ENCODE data around the gene CFAP97D1.

CFAP97D1 gene

GRCh38 chr17:43780135-43780534 is at the start of gene CFAP97D1:
TSS of gene CFAP97D1 (plus strand) at chr17:43780435. CDS start at chr17:43780463, 28 bp downstream.
- TF ChIP-seq, protein P1, sequence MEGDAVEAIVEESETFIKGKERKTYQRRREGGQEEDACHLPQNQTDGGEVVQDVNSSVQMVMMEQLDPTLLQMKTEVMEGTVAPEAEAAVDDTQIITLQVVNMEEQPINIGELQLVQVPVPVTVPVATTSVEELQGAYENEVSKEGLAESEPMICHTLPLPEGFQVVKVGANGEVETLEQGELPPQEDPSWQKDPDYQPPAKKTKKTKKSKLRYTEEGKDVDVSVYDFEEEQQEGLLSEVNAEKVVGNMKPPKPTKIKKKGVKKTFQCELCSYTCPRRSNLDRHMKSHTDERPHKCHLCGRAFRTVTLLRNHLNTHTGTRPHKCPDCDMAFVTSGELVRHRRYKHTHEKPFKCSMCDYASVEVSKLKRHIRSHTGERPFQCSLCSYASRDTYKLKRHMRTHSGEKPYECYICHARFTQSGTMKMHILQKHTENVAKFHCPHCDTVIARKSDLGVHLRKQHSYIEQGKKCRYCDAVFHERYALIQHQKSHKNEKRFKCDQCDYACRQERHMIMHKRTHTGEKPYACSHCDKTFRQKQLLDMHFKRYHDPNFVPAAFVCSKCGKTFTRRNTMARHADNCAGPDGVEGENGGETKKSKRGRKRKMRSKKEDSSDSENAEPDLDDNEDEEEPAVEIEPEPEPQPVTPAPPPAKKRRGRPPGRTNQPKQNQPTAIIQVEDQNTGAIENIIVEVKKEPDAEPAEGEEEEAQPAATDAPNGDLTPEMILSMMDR (IDR thresholded peaks at IDR 0.05; ENCODE audit: low read depth, low read length, missing control alignments) = no peak
- in situ Hi-C loops (cut with HindIII; ENCODE audit: low sequenced_read_pairs) = no loop called here
- no peak for DNase-seq (ENCODE audit: low read depth)
- H3K4me3 ChIP-seq (ENCODE audit: low read depth, low read length) = peak within 1 kb of the TSS; percentile 87

- TF ChIP-seq, protein P1 (IDR thresholded peaks at IDR 0.05; ENCODE audit: low read depth, low read length, missing control alignments) = no peak
- peak; percentile 49 for DNase-seq (ENCODE audit: low read depth)
- in situ Hi-C loops (cut with HindIII; ENCODE audit: low sequenced_read_pairs) = no loop called here
- no peak overlapping the region for H3K4me3 ChIP-seq (ENCODE audit: low read depth, low read length)
These were observed 47.3 kb upstream of the CFAP97D1 start for GRCh38 chr17:43732958-43733357.

- in situ Hi-C loops (cut with HindIII; ENCODE audit: low sequenced_read_pairs) = no loop called here
- TF ChIP-seq, protein P1 (IDR thresholded peaks at IDR 0.05; ENCODE audit: low read depth, low read length, missing control alignments) = no peak
- no peak for DNase-seq (ENCODE audit: low read depth)
- no peak overlapping the region for H3K4me3 ChIP-seq (ENCODE audit: low read depth, low read length)
These were observed 46.3 kb upstream of the CFAP97D1 start for GRCh38 chr17:43733956-43734355.

DNA sequence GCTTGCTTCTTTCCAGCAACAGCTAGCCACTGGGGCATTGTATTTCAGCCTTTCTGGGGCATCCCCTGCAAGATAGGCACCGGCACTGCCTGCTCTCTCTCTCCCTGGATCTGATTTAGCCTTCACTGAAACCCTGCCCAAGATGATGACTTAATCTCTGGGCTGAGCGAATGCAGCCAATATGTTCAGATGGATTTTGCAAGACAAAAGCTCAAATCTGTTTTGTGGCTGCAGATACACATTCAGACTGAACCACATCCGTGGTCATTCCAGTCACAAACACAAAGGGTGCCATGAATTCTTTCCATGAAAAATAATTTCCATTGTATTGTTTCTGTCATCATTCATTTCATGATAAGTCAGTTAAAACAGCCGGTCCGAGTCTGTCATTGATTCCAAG is 45.9 kb upstream of the CFAP97D1 start:
- TF ChIP-seq, protein P1 (IDR thresholded peaks at IDR 0.05; ENCODE audit: low read depth, low read length, missing control alignments) = no peak
- peak; percentile 91 for DNase-seq (ENCODE audit: low read depth)
- in situ Hi-C loops (cut with HindIII; ENCODE audit: low sequenced_read_pairs) = no loop called here
- H3K4me3 ChIP-seq (ENCODE audit: low read depth, low read length) = no peak overlapping the region

- H3K4me3 ChIP-seq (ENCODE audit: low read depth, low read length) = no peak overlapping the region
- in situ Hi-C loops (cut with HindIII; ENCODE audit: low sequenced_read_pairs) = no loop called here
- TF ChIP-seq, protein P1 (IDR thresholded peaks at IDR 0.05; ENCODE audit: low read depth, low read length, missing control alignments) = no peak
- DNase-seq (ENCODE audit: low read depth) = no peak
These were observed 43.8 kb upstream of the CFAP97D1 start for GRCh38 chr17:43736389-43736788.

GRCh38 chr17:43737722-43738121 is 42.5 kb upstream of the CFAP97D1 start:
- in situ Hi-C loops (cut with HindIII; ENCODE audit: low sequenced_read_pairs) = no loop called here
- TF ChIP-seq, protein P1 (IDR thresholded peaks at IDR 0.05; ENCODE audit: low read depth, low read length, missing control alignments) = no peak
- DNase-seq (ENCODE audit: low read depth) = no peak

GRCh38 chr17:43740541-43740940 is 39.7 kb upstream of the CFAP97D1 start:
- in situ Hi-C loops (cut with HindIII; ENCODE audit: low sequenced_read_pairs) = no loop called here
- TF ChIP-seq, protein P1 (IDR thresholded peaks at IDR 0.05; ENCODE audit: low read depth, low read length, missing control alignments) = no peak
- no peak for DNase-seq (ENCODE audit: low read depth)
- no peak overlapping the region for H3K4me3 ChIP-seq (ENCODE audit: low read depth, low read length)

More at GRCh38 chr17:43737722-43738121, 42.5 kb upstream of the CFAP97D1 start:
- H3K4me3 ChIP-seq (ENCODE audit: low read depth, low read length) = no peak overlapping the region
